Peyer's patch (tissue), 4 donors: Measurements from ENCODE around the gene ADGRB3. TPM values are rescaled to one million over a fixed set of nuclear protein-coding genes. Genes with fewer than 3 reads are reported as not detected.
"Not testable (repeated sequence)": the region's sequence is repeated elsewhere in the genome, so short reads cannot be mapped to it uniquely, and the experiment has no call there.

Experiments used
- DNase-seq, 3 donors: peaks; one replicate each; pipeline ENCODE4 v3.0.0-alpha.2; 2017 to 2019
- H3K27ac ChIP-seq, 4 donors: fragments of 200-600 bp; sonication (generic); one replicate each; pipeline ENCODE4 v1.5.1; 2016 to 2019
- H3K27me3 ChIP-seq, 2 donors: fragments of 200-600 bp; sonication (generic); one replicate each; pipeline ENCODE4 v1.5.1; 2019
- H3K36me3 ChIP-seq, 3 donors: fragments of 200-600 bp; sonication (generic); one replicate each; pipeline ENCODE4 v1.5.1; 2016 to 2019
- H3K4me1 ChIP-seq, 4 donors: fragments of 200-600 bp; sonication (generic); one replicate each; pipeline ENCODE4 v1.5.1; 2016 to 2019
- H3K4me3 ChIP-seq, 4 donors: fragments of 200-600 bp; sonication (generic); 1 replicate in 3 of 4; 2 replicates in 1 of 4; pipeline ENCODE4 v1.5.1; 2016 to 2019; ENCODE audit warnings: mild to moderate bottlenecking in 1 of 4
- H3K9me3 ChIP-seq, 4 donors: fragments of 200-600 bp; sonication (generic); one replicate each; pipeline ENCODE4 v1.5.1; 2016 to 2019; ENCODE audit warnings: mild to moderate bottlenecking in 1 of 4
- CTCF ChIP-seq, 6 experiments: fragments of 450-650 bp in 4 of 6; fragments of 200-600 bp in 2 of 6; sonication (generic) in 1 of 6; IDR thresholded peaks; one replicate each; pipeline ENCODE4 v1.5.1; 2017 to 2019; ENCODE audit warnings: antibody characterized with exemption in 6 of 6, mild to moderate bottlenecking in 3 of 6, moderate library complexity in 1 of 6
- POLR2A ChIP-seq, 2 donors: fragments of 450-650 bp; IDR thresholded peaks; one replicate each; pipeline ENCODE4 v1.5.1; 2017; ENCODE audit warnings: antibody characterized with exemption in 2 of 2, mild to moderate bottlenecking in 2 of 2, moderate library complexity in 2 of 2
- total RNA-seq, 4 donors: library from RNA; depleted of rRNA; stranded (reverse); fragments of >200 nt; gene quantifications; one replicate each; pipeline ENCODE4 v1.1.0, GENCODE V29; 2016

The ADGRB3 gene
- total RNA-seq, 4 donors from 2014 or later = 1.2 to 9.9 (median 2.5) TPM

GRCh38 chr6:68976260-68976659 is 341.2 kb downstream of the ADGRB3 start:
- no peak overlapping the region for H3K4me3 ChIP-seq
- no peak for DNase-seq
- H3K9me3 ChIP-seq = no peaks in the 10 kb centered on the region
- no peaks in the 10 kb centered on the region for H3K27me3 ChIP-seq
- TF ChIP-seq POLR2A (IDR thresholded peaks at IDR 0.05) = no peak
- TF ChIP-seq CTCF (IDR thresholded peaks at IDR 0.05) = no peak
- H3K27ac ChIP-seq = no peak overlapping the region
- no peaks in the 10 kb centered on the region for H3K36me3 ChIP-seq
- no peaks in the 10 kb centered on the region for H3K4me1 ChIP-seq

- Histone ChIP-seq H3K4me3 (no peak overlapping the region), H3K4me1 (no peaks in the 10 kb centered on the region), H3K27ac (no peak overlapping the region), H3K36me3 (no peaks in the 10 kb centered on the region), H3K9me3 (no peaks in the 10 kb centered on the region), H3K27me3 (no peaks in the 10 kb centered on the region)
- no peak for DNase-seq
- no peak for TF ChIP-seq POLR2A (IDR thresholded peaks at IDR 0.05)
Observed at GRCh38 chr6:68978411-68978810, 343.3 kb downstream of the ADGRB3 start.

- not testable (repeated sequence) for H3K27ac ChIP-seq, H3K4me3 ChIP-seq, DNase-seq, H3K36me3 ChIP-seq, H3K9me3 ChIP-seq, H3K4me1 ChIP-seq, H3K27me3 ChIP-seq
Observed at GRCh38 chr6:68981668-68982067, 346.6 kb downstream of the ADGRB3 start.

- Histone ChIP-seq H3K4me3 (no peak overlapping the region), H3K9me3 (no peaks in the 10 kb centered on the region), H3K4me1 (no peaks in the 10 kb centered on the region), H3K27me3 (no peaks in the 10 kb centered on the region), H3K27ac (no peak overlapping the region), H3K36me3 (no peaks in the 10 kb centered on the region)
- no peak for DNase-seq
- no peak for TF ChIP-seq POLR2A (IDR thresholded peaks at IDR 0.05)
- no peak for TF ChIP-seq CTCF (IDR thresholded peaks at IDR 0.05)
Observed at GRCh38 chr6:68988698-68989097, 353.6 kb downstream of the ADGRB3 start.

- no peaks in the 10 kb centered on the region for H3K27me3 ChIP-seq
- DNase-seq = no peak
- H3K4me3 ChIP-seq = no peak overlapping the region
- no peak overlapping the region for H3K27ac ChIP-seq
- no peaks in the 10 kb centered on the region for H3K36me3 ChIP-seq
- no peak for TF ChIP-seq POLR2A (IDR thresholded peaks at IDR 0.05)
- TF ChIP-seq CTCF (IDR thresholded peaks at IDR 0.05) = no peak
- no peaks in the 10 kb centered on the region for H3K4me1 ChIP-seq
- no peaks in the 10 kb centered on the region for H3K9me3 ChIP-seq
Observed at GRCh38 chr6:68990317-68990716, 355.2 kb downstream of the ADGRB3 start.

- no peak overlapping the region for H3K27ac ChIP-seq
- no peaks in the 10 kb centered on the region for H3K36me3 ChIP-seq
- TF ChIP-seq CTCF (IDR thresholded peaks at IDR 0.05) (no peak), POLR2A (IDR thresholded peaks at IDR 0.05) (no peak)
- H3K4me1 ChIP-seq = no peaks in the 10 kb centered on the region
- no peak for DNase-seq
- H3K27me3 ChIP-seq = no peaks in the 10 kb centered on the region
- no peaks in the 10 kb centered on the region for H3K9me3 ChIP-seq
- no peak overlapping the region for H3K4me3 ChIP-seq
Observed at GRCh38 chr6:68993911-68994310, 358.8 kb downstream of the ADGRB3 start.

GRCh38 chr6:68994521-68994920 is 359.4 kb downstream of the ADGRB3 start:
- Histone ChIP-seq H3K36me3 (no peaks in the 10 kb centered on the region), H3K4me1 (no peaks in the 10 kb centered on the region), H3K4me3 (no peak overlapping the region), H3K27ac (no peak overlapping the region), H3K27me3 (no peaks in the 10 kb centered on the region), H3K9me3 (no peaks in the 10 kb centered on the region)
- TF ChIP-seq POLR2A (IDR thresholded peaks at IDR 0.05) (no peak), CTCF (IDR thresholded peaks at IDR 0.05) (no peak)
- DNase-seq = no peak
